Measurements from ENCODE around the gene POLR2J. TPM values are rescaled to one million over a fixed set of nuclear protein-coding genes. Genes with fewer than 3 reads are reported as not detected.

The POLR2J gene
- total RNA-seq, 2 experiments from 2014 or later = 35.8 to 39.7 TPM

DNA sequence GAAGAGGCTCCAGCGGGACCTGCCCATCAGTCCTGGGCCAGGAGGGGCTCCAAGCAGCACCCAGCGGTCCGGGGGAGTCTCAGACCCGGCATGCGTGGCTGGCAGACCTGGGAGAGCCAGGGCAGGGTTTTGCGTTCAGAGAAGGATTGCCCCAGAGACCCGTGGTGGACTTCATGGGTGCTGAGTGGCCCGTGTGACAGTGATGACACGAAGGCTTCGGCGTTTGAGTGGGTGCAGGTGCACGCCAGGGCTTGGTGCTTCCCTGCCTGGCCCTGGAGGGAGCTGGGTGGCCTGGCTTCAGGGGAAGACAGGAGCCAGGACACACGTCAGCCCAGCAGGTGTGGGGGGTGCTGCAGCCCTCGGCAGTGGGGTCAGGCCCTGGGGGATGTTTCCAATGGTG lies 31.4 kb downstream of the POLR2J start:
- peaks cover 29% of the 10 kb centered on the region for H3K36me3 ChIP-seq (ENCODE audit: insufficient read depth, low read length)
- ATAC-seq (ENCODE audit: poor library complexity) (no peak), DNase-seq (no peak)
- no peak overlapping the region for H3K27ac ChIP-seq (ENCODE audit: low read depth in 1 of 2, low read length in 2 of 2)
- intact Hi-C loops (cut with DNase I, micrococcal nuclease) = no loop called here
- Mint-ChIP-seq H3K4me1 (ENCODE audit: low read depth) (peaks cover 4% of the 10 kb centered on the region), H3K27me3 (no peaks in the 10 kb centered on the region), H3K9me3 (no peaks in the 10 kb centered on the region), H3K36me3 (ENCODE audit: low read depth) (no peaks in the 10 kb centered on the region), H3K27ac (no peak overlapping the region), H3K4me3 (no peak overlapping the region)
- TF ChIP-seq, protein P1, sequence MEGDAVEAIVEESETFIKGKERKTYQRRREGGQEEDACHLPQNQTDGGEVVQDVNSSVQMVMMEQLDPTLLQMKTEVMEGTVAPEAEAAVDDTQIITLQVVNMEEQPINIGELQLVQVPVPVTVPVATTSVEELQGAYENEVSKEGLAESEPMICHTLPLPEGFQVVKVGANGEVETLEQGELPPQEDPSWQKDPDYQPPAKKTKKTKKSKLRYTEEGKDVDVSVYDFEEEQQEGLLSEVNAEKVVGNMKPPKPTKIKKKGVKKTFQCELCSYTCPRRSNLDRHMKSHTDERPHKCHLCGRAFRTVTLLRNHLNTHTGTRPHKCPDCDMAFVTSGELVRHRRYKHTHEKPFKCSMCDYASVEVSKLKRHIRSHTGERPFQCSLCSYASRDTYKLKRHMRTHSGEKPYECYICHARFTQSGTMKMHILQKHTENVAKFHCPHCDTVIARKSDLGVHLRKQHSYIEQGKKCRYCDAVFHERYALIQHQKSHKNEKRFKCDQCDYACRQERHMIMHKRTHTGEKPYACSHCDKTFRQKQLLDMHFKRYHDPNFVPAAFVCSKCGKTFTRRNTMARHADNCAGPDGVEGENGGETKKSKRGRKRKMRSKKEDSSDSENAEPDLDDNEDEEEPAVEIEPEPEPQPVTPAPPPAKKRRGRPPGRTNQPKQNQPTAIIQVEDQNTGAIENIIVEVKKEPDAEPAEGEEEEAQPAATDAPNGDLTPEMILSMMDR (IDR thresholded peaks at IDR 0.05) = no peak
- no peaks in the 10 kb centered on the region for H3K9me3 ChIP-seq (ENCODE audit: control insufficient read depth in 1 of 2, insufficient read depth in 1 of 2, low read length in 2 of 2)
- peaks cover 5% of the 10 kb centered on the region for H3K4me1 ChIP-seq (ENCODE audit: insufficient read depth, low read length)
- CTCF ChIA-PET = interaction anchor here (6.3 kb wide), 1 partner anchor 34 kb away, joined by 43 read pairs; no protein-coding TSS in a partner anchor
- POLR2A ChIA-PET = no interaction called here
- H3K4me3 ChIP-seq (ENCODE audit: low read length) = no peak overlapping the region
- no peaks in the 10 kb centered on the region for H3K27me3 ChIP-seq (ENCODE audit: control insufficient read depth in 1 of 2, insufficient read depth in 2 of 2, low read length in 2 of 2)

DNA sequence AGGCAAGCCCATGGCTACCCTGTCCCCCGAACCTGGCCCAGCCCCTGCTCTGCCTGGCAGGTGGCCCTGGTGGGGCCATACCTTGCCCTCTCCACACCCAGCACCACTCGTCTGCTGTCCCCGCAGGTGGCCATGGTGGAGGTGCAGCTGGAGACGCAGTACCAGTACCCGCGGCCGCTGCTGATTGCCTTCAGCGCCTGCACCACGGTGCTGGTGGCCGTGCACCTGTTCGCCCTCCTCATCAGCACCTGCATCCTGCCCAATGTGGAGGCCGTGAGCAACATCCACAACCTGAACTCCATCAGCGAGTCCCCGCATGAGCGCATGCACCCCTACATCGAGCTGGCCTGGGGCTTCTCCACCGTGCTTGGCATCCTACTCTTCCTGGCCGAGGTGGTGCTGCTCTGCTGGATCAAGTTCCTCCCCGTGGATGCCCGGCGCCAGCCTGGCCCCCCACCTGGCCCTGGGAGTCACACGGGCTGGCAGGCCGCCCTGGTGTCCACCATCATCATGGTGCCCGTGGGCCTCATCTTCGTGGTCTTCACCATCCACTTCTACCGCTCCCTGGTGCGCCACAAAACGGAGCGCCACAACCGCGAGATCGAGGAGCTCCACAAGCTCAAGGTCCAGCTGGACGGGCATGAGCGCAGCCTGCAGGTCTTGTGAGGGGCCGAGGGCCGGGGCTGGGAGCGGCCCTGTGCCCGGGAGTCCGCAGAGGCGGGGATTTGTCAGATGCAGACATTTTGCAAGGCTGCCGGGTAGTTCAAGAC lies 32.1 kb downstream of the POLR2J start:
- H3K9me3 ChIP-seq (ENCODE audit: control insufficient read depth in 1 of 2, insufficient read depth in 1 of 2, low read length in 2 of 2) = no peaks in the 10 kb centered on the region
- no peak overlapping the region for H3K4me3 Mint-ChIP-seq
- H3K27ac ChIP-seq (ENCODE audit: low read depth in 1 of 2, low read length in 2 of 2) = no peak overlapping the region
- H3K36me3 Mint-ChIP-seq (ENCODE audit: low read depth) = peaks cover 5% of the 10 kb centered on the region
- ATAC-seq (ENCODE audit: poor library complexity) (no peak), DNase-seq (no peak)
- H3K9me3 Mint-ChIP-seq = no peaks in the 10 kb centered on the region
- H3K27me3 ChIP-seq (ENCODE audit: control insufficient read depth in 1 of 2, insufficient read depth in 2 of 2, low read length in 2 of 2) = no peaks in the 10 kb centered on the region
- ChIA-PET CTCF (no interaction called here), POLR2A (no interaction called here)
- TF ChIP-seq, protein P1 (IDR thresholded peaks at IDR 0.05) = no peak
- no peak overlapping the region for H3K4me3 ChIP-seq (ENCODE audit: low read length)
- peaks cover 4% of the 10 kb centered on the region for H3K4me1 Mint-ChIP-seq (ENCODE audit: low read depth)
- intact Hi-C loops (cut with DNase I, micrococcal nuclease) = no loop called here
- H3K36me3 ChIP-seq (ENCODE audit: insufficient read depth, low read length) = peaks cover 33% of the 10 kb centered on the region
- peaks cover 5% of the 10 kb centered on the region for H3K4me1 ChIP-seq (ENCODE audit: insufficient read depth, low read length)
- H3K27me3 Mint-ChIP-seq = no peaks in the 10 kb centered on the region
- no peak overlapping the region for H3K27ac Mint-ChIP-seq

DNA sequence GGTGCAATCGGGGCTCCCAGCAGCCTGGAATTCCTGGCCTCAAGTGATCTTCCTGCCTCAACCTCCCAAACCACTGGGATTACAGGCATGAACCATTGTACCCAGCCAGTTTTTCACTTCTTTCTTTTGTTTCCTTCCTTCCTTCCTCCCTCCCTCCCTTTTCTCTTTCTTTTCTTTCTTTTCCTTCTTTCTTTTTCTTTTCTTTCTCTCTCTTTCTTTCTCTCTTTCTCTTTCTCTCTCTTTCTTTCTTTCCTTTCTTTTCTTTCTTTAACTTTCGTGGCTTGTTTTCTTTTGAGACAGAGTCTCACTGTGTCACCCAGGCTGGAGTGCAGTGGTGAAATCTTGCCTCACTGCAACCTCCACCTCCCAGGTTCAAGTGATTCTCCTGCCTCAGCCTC lies 33.0 kb downstream of the POLR2J start:
- no peak for DNase-seq
- Mint-ChIP-seq H3K27me3 (no peaks in the 10 kb centered on the region), H3K4me1 (ENCODE audit: low read depth) (peaks cover 4% of the 10 kb centered on the region), H3K4me3 (no peak overlapping the region), H3K9me3 (no peaks in the 10 kb centered on the region), H3K27ac (no peak overlapping the region), H3K36me3 (ENCODE audit: low read depth) (peaks cover 6% of the 10 kb centered on the region)
- CTCF ChIA-PET = interaction anchor here (1.4 kb wide), 1 partner anchor 33 kb away, joined by 4 read pairs; no protein-coding TSS in a partner anchor
- TF ChIP-seq, protein P1 (IDR thresholded peaks at IDR 0.05) = no peak
- H3K27ac ChIP-seq (ENCODE audit: low read depth in 1 of 2, low read length in 2 of 2) = no peak overlapping the region
- H3K27me3 ChIP-seq (ENCODE audit: control insufficient read depth in 1 of 2, insufficient read depth in 2 of 2, low read length in 2 of 2) = no peaks in the 10 kb centered on the region
- H3K4me3 ChIP-seq (ENCODE audit: low read length) = no peak overlapping the region
- no peak for ATAC-seq (ENCODE audit: poor library complexity)
- H3K4me1 ChIP-seq (ENCODE audit: insufficient read depth, low read length) = peaks cover 5% of the 10 kb centered on the region
- POLR2A ChIA-PET = no interaction called here
- H3K9me3 ChIP-seq (ENCODE audit: control insufficient read depth in 1 of 2, insufficient read depth in 1 of 2, low read length in 2 of 2) = no peaks in the 10 kb centered on the region
- H3K36me3 ChIP-seq (ENCODE audit: insufficient read depth, low read length) = peaks cover 34% of the 10 kb centered on the region
- intact Hi-C loops (cut with DNase I, micrococcal nuclease) = no loop called here
